HG03558 (cell line): ENCODE data around the gene SNAP25.

Experiments
- ATAC-seq: cut with Tn5 transposase; IDR thresholded peaks from one replicate; pipeline ENCODE4 v1.9.1; 2021; ENCODE audit warnings: moderate number of reproducible peaks; ENCODE audit not compliant: unreplicated experiment; ENCODE audit errors: extremely low read depth

SNAP25 gene

DNA sequence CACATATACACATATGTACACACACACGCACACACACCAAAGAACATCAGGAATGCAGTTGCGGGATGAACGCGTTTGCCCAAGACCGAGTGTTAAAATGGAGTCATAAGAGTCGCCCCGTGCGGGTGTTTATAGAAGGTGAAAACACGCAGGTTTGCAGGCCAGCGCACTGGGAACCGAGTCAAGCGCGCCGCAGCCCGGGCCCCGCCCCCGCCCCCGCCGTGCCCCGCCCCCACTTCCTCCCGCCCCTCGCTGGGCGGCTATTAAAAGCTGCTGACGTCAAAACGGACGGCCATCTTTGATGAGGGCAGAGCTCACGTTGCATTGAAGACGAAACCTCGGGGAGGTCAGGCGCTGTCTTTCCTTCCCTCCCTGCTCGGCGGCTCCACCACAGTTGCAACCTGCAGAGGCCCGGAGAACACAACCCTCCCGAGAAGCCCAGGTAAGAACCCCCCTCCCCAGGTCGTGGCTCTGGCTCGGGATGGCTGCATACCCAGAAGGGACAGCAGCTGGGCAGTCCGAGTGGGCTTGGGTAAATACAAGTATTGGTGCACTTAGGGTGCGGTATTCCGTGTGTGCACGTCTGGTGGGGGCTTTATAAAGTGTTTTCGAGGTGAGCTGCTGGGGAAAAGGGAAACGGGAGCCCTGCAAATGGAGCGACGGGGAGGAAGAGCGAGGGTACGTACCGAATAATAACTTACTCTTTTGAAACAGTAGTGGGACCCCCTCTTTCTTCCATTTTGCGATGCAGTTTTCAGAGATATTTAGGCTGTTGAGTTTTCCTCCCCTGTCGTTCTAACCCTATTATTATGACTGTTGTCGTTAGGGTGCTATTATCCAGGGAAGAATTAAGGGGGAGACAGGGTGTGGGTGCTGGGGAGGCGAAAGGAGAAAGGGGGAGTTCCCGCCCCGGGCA, at the start of gene SNAP25:
SNAP25 (plus strand) TSS at position 295 of the 916 bp plus-strand sequence. CDS start 56,662 bp downstream, outside the sequence.
- ATAC-seq = no peak

- no peak for ATAC-seq
These were observed 48.9 kb upstream of the SNAP25 start for GRCh38 chr20:10169752-10170151.

DNA sequence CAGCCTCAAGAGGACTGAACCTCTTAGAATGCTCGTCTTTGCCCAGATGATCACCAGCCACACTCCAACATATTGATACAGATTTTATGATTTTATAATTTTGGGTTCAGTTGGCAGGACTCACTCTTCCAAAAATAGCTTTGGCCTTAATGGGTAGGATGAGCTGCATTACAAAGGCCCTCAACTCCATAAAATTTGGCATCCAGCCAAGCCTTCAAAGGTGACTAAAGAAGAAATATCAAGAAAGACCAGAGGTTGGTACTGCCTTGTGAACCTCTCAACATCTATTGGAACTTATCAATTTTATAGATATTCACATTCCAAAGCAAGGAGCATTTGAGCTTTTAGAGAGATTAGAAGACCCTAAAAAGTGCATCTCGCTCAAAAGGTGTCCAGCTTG, 48.4 kb upstream of the SNAP25 start:
- no peak for ATAC-seq

DNA sequence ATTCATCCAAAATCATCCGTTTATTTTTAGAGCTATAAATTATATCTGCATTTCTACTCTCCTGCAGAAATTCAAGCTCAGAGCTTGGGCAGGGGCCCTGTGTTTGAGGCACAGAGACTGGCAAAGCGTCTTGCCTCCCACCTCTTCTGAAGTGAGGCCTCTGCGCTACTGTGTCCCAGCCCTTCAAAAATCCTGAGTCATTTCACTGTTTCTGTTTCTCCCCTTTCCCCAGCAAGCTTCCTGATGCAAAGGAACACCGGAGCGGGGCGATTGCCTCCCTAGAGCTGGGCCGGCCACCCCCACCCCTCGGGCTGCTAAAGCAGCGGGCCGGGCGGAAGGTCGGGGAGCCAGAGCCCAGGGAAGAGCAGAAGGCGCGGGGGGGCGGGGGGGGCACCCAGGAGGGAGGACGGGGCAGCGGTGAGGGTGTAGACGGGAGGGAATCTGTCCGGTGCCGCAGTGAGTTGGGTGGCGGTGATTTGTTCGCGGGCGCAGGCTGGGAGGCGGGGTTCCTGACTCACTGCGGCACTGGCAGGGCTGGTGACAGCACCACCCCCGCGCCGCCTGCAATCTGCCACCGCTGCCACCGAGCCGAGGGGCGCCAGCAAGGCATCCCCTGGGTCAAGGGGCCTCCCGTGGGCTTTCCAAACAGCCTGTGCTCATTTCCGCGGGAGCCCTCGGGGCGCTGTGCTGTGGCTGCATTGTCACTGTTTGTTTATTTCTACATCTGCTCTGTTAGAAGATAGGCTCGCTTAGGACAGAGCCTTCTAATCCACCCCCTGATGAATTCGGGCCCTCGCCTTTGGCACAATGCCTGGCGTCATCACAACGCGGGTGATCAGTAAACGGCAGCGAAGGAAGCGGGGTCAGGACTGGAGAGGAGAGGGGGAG, 46.5 kb upstream of the SNAP25 start:
- ATAC-seq = no peak

DNA sequence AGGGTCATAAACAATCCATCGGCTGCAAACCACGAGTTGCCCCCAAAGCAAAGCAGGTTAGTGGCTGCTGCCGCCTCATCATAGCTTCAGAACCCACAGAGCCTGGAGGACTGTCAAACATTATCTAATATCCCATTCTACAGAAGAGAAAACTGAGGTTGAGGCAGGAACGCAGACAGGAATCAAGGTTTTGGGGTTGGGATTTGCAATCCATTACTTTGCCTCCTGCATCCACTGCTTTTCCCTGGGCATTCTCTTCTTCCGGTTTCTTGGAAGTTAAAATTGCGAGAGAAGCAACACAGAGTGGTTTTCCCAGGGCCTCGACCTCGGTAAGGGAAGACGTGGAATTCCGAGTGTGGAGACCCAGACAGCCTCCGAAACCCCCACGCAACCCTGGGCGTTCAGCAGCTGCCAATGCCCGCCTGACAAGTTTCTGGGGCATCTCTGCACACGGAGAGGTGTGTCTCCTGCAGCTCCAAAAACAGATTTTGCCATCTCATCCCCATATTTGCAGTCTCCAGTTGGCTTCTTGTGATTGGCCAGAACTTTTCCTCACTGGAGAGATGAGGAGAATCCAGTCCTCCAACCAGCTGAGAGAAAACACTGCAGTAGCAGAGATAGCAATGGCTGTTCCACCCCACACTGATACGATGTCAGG, 45.5 kb upstream of the SNAP25 start:
- ATAC-seq = no peak

DNA sequence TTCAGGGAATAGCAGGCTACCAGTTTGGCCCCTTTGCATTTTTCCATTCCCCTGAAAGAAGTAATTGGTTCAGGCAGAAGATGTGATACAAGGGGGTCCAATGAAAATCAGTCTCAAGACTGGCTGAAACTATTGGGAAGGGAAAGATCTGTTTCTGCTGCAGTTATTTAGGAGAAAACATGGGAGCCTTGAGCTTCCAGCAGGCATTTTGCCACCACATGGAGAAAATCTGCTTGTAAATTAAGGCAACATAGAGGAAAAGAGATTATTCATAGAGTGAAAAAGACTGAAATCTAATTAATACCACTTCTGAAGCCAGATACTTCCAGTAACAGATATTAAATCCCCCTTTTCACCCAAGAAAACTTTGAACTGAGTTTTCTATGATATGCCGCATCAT, 44.2 kb upstream of the SNAP25 start:
- ATAC-seq = no peak

GRCh38 chr20:10177326-10177725, 41.3 kb upstream of the SNAP25 start:
- ATAC-seq = no peak

DNA sequence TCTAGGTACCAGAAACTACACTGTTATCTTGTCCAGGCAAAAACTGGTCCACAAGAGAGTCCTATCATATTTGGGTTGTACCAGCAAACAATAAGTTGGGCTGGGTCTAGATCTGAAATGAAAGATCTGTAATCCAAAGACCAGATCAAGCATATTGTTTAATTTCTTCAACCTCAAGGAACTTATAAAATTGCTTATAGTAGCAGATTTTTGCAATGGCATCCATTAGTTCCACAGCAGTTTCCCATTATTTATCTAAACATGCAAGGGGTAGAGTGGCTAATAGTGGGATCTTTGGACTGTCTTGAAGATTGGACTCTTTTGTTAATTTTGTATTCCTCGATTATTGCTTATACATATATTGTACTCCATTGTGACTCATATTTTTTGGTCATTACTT, 40.5 kb upstream of the SNAP25 start:
- ATAC-seq = no peak

GRCh38 chr20:10178727-10179313, 39.8 kb upstream of the SNAP25 start:
- ATAC-seq = no peak

DNA sequence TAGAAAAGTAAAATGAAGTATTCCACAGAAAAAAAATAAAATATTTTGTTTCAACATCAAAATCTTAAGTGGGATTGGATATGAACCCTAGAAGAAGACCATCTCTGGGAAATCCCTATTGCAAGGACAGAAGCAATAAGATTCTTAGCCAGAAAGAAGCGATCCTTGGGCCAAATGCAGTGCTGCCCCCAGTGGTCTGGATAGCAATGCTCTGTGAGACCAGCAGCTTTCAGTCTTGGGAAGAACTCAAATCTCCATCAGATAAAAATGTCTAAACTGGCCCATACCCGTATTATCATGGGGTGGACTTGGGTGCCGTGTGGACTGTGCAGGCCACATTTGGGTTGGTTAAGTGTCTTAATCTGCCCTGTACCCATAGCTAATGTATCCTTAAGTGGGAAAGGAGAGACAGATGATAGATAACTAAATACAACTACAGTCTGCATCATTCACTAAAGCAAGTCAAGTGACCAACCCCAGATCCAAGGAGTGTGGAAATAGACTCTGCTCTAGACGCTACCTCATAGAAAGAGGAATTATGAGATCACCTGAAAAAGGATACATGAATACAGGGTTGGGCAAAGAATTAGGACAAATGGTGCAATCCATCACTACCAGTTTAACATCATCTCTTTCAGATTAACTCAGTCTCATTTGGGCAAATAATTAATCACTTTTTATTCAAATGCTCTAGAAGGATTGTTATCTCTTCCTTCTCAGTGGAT, 38.9 kb upstream of the SNAP25 start:
- ATAC-seq = no peak

GRCh38 chr20:10180651-10181235, 37.9 kb upstream of the SNAP25 start:
- no peak for ATAC-seq

DNA sequence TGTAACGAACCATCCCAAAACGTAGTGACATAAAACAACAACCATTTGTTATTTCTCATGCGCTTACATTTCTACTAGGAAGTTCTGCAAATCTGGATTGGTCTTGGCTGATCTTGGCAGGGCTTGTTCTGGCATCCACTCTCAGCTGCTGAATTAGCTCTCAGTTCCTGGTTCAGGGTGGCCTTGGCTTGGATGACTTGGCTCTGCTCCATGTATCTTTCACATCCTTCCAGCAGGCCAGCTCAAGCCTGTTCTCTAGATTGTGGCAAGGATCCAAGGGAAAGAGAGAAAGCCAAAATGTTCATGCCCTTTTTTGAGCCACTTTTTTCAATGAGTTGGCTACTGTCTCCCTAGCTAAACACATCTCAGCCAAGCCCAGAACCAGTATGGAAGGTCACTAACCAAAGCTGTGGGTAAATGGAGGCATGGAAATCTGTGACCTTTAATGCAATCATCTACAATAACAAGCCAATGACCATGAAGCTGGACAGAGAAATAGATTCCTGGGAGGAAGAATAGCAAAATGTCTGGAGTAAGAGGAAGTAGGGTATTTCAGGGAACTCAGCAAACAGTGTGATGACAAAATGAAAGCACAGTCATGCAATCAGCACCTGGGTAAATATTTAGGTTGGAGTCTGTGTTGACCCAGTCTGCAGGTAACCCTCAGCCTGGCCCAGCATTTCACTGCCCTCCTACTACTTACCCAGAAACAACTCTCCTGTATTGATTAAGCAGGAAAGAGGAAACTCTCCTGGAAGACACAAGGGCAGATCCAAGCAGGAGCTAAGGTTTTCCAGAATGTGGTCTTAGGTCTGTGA, 32.7 kb upstream of the SNAP25 start:
- no peak for ATAC-seq

DNA sequence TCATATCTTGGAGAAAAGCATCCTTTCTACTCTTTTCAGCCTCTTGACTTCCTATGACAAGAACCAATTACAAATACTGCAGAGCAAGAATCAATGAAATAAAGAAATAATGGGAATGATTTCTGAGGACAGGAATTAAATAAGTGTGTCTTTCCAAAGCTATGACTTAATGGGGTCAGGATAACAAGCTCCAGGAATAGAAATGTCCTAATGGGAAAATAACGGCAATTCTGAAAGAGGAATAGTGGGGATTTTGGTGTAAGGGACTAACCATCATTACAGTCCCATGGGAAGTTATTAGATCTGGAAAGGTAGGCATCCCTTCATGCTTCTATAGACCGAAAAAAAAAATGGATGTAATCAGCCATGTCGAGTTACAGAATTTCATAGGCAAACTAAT, 28.2 kb upstream of the SNAP25 start:
- no peak for ATAC-seq

DNA sequence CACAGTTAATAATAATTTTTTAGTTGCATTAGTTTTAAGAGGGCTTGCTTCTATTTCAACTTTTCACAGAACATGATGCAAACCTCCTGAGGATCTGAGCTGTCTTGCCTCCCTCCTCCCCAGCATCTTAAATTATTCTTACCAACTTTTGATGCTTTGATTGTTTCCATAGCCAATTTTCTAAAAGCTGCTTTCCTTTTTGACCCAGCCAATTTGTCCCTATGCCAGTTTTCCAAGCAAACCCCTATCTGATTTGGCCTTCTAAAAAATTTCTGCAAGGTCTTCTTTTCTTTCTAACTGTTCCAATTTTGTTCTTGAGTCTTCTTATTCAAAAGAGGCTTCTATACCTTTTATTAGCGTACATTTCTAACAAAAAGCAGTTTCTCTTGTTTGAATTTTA, 26.5 kb upstream of the SNAP25 start:
- no peak for ATAC-seq

GRCh38 chr20:10194166-10194565, 24.5 kb upstream of the SNAP25 start:
- ATAC-seq = no peak

DNA sequence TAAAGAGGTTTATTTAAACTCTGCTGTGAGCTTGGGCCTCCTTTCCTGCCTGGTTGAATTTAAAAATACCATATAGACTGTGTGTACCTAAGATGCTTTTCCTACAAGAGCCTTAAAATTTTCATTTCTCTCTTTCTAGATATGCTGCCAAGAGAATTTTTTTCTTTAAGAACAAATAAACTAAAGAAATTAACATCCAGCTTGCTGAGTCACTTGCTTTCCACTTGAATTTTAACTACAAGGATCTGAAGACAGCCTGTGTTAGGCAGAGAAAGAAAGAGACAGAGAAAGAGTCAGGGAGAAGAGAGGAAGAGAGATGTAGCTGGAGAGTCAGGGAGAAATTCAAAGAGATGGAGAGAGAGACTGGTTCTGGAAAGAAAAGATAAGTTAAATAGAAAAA, 18.3 kb upstream of the SNAP25 start:
- no peak for ATAC-seq

- ATAC-seq = no peak
These were observed 17.2 kb upstream of the SNAP25 start for GRCh38 chr20:10201321-10201870.

DNA sequence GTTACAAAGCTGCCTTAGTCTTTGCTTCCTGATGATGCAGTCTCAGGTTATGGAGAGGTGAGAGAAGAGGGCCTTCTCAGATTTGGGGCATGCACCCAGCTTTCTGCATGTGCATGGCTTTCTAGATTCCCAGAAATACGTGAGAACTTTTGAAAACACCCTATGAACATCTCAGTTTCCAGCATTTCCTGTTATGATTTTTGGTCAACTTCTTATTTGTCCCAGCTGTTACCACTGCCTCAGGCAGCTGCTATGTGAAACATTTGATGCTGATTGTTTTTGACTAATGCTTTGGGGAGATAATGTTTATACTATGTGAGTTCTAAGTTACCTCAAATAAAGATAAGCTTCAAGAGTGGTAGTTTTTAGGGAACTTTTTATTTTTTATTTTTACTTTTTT, 9.5 kb upstream of the SNAP25 start:
- ATAC-seq = no peak
